CD14-positive monocyte (primary cell): ENCODE measurements around the gene TSPOAP1. TPM values are rescaled to one million over a fixed set of nuclear protein-coding genes. Genes with fewer than 3 reads are reported as not detected.
A peak's percentile ranks its signal among the peaks of the same experiment; 100 is the strongest.

Experiments used
- DNase-seq, 3 donors: peaks; one replicate each; pipeline ENCODE4 v3.0.0-alpha.2; 2011 to 2022
- H2AFZ ChIP-seq: 2 replicates; pipeline ENCODE4 v1.6.0; 2012; ENCODE audit warnings: mild to moderate bottlenecking, low read depth, low read length, inconsistent platforms; ENCODE audit not compliant: insufficient read depth, poor library complexity, severe bottlenecking
- H3K27ac ChIP-seq, 2 donors: 1 replicate in 1 of 2; 2 replicates in 1 of 2; pipeline ENCODE4 v1.5.1; 2012 to 2013; ENCODE audit warnings: low read length in 2 of 2, control low read depth in 1 of 2, inconsistent platforms in 1 of 2, low read depth in 1 of 2, mild to moderate bottlenecking in 1 of 2
- H3K27me3 ChIP-seq, 2 donors: one replicate each; pipeline versions ENCODE4 v1.6.0 to v1.6.1; 2011 to 2013; ENCODE audit warnings: low read length in 2 of 2; ENCODE audit not compliant: control insufficient read depth in 2 of 2, insufficient read depth in 2 of 2
- H3K36me3 ChIP-seq, 2 donors: replicated peaks in 1 of 2; 1 replicate in 1 of 2; 2 replicates in 1 of 2; pipeline versions ENCODE4 v1.5.1 to v1.6.1; 2012 to 2013; ENCODE audit warnings: low read length in 2 of 2, control low read depth in 1 of 2, inconsistent platforms in 1 of 2, mild to moderate bottlenecking in 1 of 2; ENCODE audit not compliant: insufficient read depth in 2 of 2, control insufficient read depth in 1 of 2
- H3K4me1 ChIP-seq, 2 donors: 1 replicate in 1 of 2; 2 replicates in 1 of 2; pipeline versions ENCODE4 v1.5.1 to v1.6.1; 2012 to 2013; ENCODE audit warnings: low read length in 2 of 2, control low read depth in 1 of 2, inconsistent platforms in 1 of 2, mild to moderate bottlenecking in 1 of 2, moderate library complexity in 1 of 2; ENCODE audit not compliant: insufficient read depth in 2 of 2, control insufficient read depth in 1 of 2
- H3K4me2 ChIP-seq: replicated peaks from 2 replicates; pipeline ENCODE3; 2012; ENCODE audit warnings: low read length, moderate library complexity, mild to moderate bottlenecking; ENCODE audit not compliant: poor library complexity, severe bottlenecking; ENCODE audit errors: extremely low read depth
- H3K4me3 ChIP-seq, 3 experiments: fragments of 200-600 bp in 1 of 3; sonication (generic) in 1 of 3; replicated peaks in 1 of 3; 1 replicate in 2 of 3; 2 replicates in 1 of 3; pipeline ENCODE4 v1.5.1; 2011 to 2013; ENCODE audit warnings: low read length in 3 of 3, mild to moderate bottlenecking in 3 of 3, control low read depth in 2 of 3, low read depth in 2 of 3, inconsistent platforms in 1 of 3, moderate library complexity in 1 of 3
- H3K79me2 ChIP-seq: 2 replicates; pipeline ENCODE4 v1.6.0; 2012; ENCODE audit warnings: mild to moderate bottlenecking, control low read depth, inconsistent platforms, low read length, moderate library complexity; ENCODE audit not compliant: insufficient read depth
- H3K9ac ChIP-seq: 2 replicates; pipeline ENCODE4 v1.6.0; 2017; ENCODE audit warnings: low read length, mild to moderate bottlenecking; ENCODE audit not compliant: insufficient read depth, poor library complexity, severe bottlenecking
- H3K9me3 ChIP-seq, 2 donors: replicated peaks in 1 of 2; 1 replicate in 1 of 2; 2 replicates in 1 of 2; pipeline versions ENCODE4 v1.5.1 to v1.6.1; 2012 to 2013; ENCODE audit warnings: low read length in 2 of 2, control low read depth in 1 of 2; ENCODE audit not compliant: control insufficient read depth in 1 of 2, insufficient read depth in 1 of 2
- H4K20me1 ChIP-seq: 2 replicates; pipeline ENCODE4 v1.6.0; 2012; ENCODE audit warnings: mild to moderate bottlenecking, low read length, control low read depth, moderate library complexity; ENCODE audit not compliant: insufficient read depth
- H3K27ac Mint-ChIP-seq, 7 donors: one replicate each; pipeline ENCODE4 v1.8.0; 2020; ENCODE audit warnings: mild to moderate bottlenecking in 7 of 7, mixed read lengths in 7 of 7, moderate library complexity in 6 of 7, inconsistent platforms in 2 of 7
- H3K27me3 Mint-ChIP-seq, 3 donors: one replicate each; pipeline ENCODE4 v1.8.0; 2021 to 2022; ENCODE audit warnings: low read depth in 3 of 3, mild to moderate bottlenecking in 3 of 3, mixed read lengths in 3 of 3, moderate library complexity in 3 of 3, inconsistent platforms in 1 of 3
- H3K36me3 Mint-ChIP-seq, 2 donors: one replicate each; pipeline ENCODE4 v1.8.0; 2020; ENCODE audit warnings: mixed read lengths in 2 of 2, inconsistent platforms in 1 of 2, mild to moderate bottlenecking in 1 of 2
- H3K4me1 Mint-ChIP-seq: one replicate; pipeline ENCODE4 v1.8.0; 2020; ENCODE audit warnings: mild to moderate bottlenecking, mixed read lengths
- H3K4me3 Mint-ChIP-seq, 2 donors: one replicate each; pipeline ENCODE4 v1.8.0; 2020; ENCODE audit warnings: mild to moderate bottlenecking in 2 of 2, mixed read lengths in 2 of 2, moderate library complexity in 1 of 2
- H3K9me3 Mint-ChIP-seq, 7 donors: one replicate each; pipeline ENCODE4 v1.8.0; 2020 to 2022; ENCODE audit warnings: mixed read lengths in 7 of 7, mild to moderate bottlenecking in 6 of 7, moderate library complexity in 6 of 7, inconsistent platforms in 2 of 7
- WGBS: methylation state at CpG from one replicate; pipeline ENCODE4 v1.1.5; 2013; ENCODE audit warnings: missing lambda C conversion rate; ENCODE audit not compliant: insufficient coverage; 5-methylcytosine and 5-hydroxymethylcytosine counted together
- intact Hi-C, 2 donors: fragments of 100-400 bp; cut with micrococcal nuclease; formaldehyde crosslinking; loops; one replicate each; pipeline versions ENCODE4 v1.15.0 to v1.15.1; 2023
- polyA plus RNA-seq, 3 donors: library from polyadenylated mRNA; depleted of rRNA in 1 of 3; unstranded in 2 of 3; stranded (reverse) in 1 of 3; fragments of 300-500 nt in 2 of 3; fragments of >200 nt in 1 of 3; fragmentation: Illumina TruSeq in 2 of 3; gene quantifications; 1 replicate in 2 of 3; 2 replicates in 1 of 3; pipeline ENCODE4 v1.2.3, GENCODE V29; 2012 to 2021
- TF ChIP-seq, protein P1 (sequence below): fragments of 200-600 bp; IDR thresholded peaks from one replicate; pipeline ENCODE4 v1.8.0; 2022; ENCODE audit warnings: antibody characterized with exemption, mild to moderate bottlenecking

TSPOAP1 gene
- polyA plus RNA-seq, 3 donors, result 0.10 to 14.0 (median 0.18) TPM

DNA sequence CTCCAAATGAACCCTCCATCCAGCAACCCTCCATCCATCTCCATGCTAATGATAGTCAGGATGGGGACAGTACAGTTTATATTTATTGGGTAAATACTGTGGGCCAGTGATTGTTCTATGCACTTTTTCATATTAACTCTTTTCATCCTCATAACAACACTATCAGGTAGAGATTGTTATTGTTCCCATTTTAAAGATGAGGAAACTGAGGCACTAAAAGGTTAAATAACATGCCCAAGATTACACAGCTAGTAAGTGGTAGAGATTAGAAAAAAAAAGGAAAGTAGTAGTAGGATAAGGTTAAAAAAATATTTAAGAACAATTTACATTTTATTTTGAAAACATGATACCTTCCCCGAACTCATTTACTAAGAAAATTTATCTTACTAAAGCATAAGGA lies 45.3 kb upstream of the TSPOAP1 start:
- no CpG with 5 or more reads among the region's 1 CpG for WGBS
- H3K9ac ChIP-seq, result no peak overlapping the region
- H2AFZ ChIP-seq, result no peak overlapping the region
- H3K27ac Mint-ChIP-seq, result peak overlapping the region in 1 of 7 donors; percentile 3
- H3K79me2 ChIP-seq, result no peaks in the 10 kb centered on the region
- no peaks in the 10 kb centered on the region for H4K20me1 ChIP-seq
- DNase-seq, result no peak
- H3K36me3 Mint-ChIP-seq, result no peaks in the 10 kb centered on the region
- H3K4me1 ChIP-seq, result peaks cover 26 to 27% of the 10 kb centered on the region in 2 donors
- H3K4me3 Mint-ChIP-seq, result no peak overlapping the region
- H3K4me2 ChIP-seq, result no peak overlapping the region
- H3K36me3 ChIP-seq, result no peaks in the 10 kb centered on the region
- H3K27me3 Mint-ChIP-seq, result peaks cover 2 to 14% (median 9%) of the 10 kb centered on the region in 3 donors
- H3K9me3 Mint-ChIP-seq, result peaks cover 0 to 2% (median 0%) of the 10 kb centered on the region in 7 donors
- TF ChIP-seq, protein P1, sequence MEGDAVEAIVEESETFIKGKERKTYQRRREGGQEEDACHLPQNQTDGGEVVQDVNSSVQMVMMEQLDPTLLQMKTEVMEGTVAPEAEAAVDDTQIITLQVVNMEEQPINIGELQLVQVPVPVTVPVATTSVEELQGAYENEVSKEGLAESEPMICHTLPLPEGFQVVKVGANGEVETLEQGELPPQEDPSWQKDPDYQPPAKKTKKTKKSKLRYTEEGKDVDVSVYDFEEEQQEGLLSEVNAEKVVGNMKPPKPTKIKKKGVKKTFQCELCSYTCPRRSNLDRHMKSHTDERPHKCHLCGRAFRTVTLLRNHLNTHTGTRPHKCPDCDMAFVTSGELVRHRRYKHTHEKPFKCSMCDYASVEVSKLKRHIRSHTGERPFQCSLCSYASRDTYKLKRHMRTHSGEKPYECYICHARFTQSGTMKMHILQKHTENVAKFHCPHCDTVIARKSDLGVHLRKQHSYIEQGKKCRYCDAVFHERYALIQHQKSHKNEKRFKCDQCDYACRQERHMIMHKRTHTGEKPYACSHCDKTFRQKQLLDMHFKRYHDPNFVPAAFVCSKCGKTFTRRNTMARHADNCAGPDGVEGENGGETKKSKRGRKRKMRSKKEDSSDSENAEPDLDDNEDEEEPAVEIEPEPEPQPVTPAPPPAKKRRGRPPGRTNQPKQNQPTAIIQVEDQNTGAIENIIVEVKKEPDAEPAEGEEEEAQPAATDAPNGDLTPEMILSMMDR, result no peak
- H3K4me1 Mint-ChIP-seq, result peaks cover 30% of the 10 kb centered on the region
- no peaks in the 10 kb centered on the region for H3K27me3 ChIP-seq
- intact Hi-C loops, result loop anchor here in 1 of 2 donors (2.0 kb wide), 1 partner anchor 57 kb away; no protein-coding TSS in a partner anchor
- no peak overlapping the region for H3K4me3 ChIP-seq
- no peaks in the 10 kb centered on the region for H3K9me3 ChIP-seq
- no peak overlapping the region for H3K27ac ChIP-seq

DNA sequence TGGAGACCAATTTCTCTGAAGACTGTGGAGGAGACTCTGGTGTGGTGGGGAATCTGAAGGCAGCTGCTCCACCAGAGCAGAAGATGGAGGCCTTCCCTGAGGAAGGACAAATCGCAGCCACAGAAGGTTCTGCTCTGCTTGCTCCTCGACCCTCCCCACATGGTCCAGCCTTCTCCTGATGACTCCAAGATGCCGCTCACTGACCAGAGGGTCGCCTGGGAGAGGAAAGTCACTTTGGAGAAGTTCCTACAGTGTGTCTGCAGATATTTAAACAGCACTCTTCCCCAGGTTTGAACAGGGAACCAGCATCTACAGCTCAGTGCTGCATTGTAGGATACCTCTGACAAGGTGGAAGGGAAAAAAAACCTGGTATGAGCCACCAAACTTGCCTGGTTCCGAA lies 44.4 kb upstream of the TSPOAP1 start:
- Histone ChIP-seq H2AFZ (no peak overlapping the region), H4K20me1 (no peaks in the 10 kb centered on the region), H3K4me3 (no peak overlapping the region), H3K36me3 (no peaks in the 10 kb centered on the region), H3K79me2 (no peaks in the 10 kb centered on the region), H3K4me1 (peaks cover 26 to 27% of the 10 kb centered on the region in 2 donors), H3K27me3 (no peaks in the 10 kb centered on the region), H3K27ac (no peak overlapping the region), H3K9ac (no peak overlapping the region), H3K4me2 (no peak overlapping the region), H3K9me3 (no peaks in the 10 kb centered on the region)
- TF ChIP-seq, protein P1, result no peak
- WGBS, result 100% methylated on average over 1 of the region's 5 CpGs
- Mint-ChIP-seq H3K27ac (peak overlapping the region in 1 of 7 donors; percentile 12), H3K36me3 (no peaks in the 10 kb centered on the region), H3K4me1 (peaks cover 31% of the 10 kb centered on the region), H3K4me3 (no peak overlapping the region), H3K9me3 (peaks cover 0 to 2% (median 0%) of the 10 kb centered on the region in 7 donors), H3K27me3 (peaks cover 2 to 14% (median 7%) of the 10 kb centered on the region in 3 donors)
- no peak for DNase-seq
- intact Hi-C loops, result no loop called here
